Stimulated activated CD8-positive, alpha-beta memory T cell treated with anti-CD3 and anti-CD28 coated beads, Interleukin-12 subunit alpha, Interleukin-12 subunit beta, amount 100 ng/mL, for 24 hours (primary cell): Measurements from ENCODE around the gene ARAP3.
A peak's percentile ranks its signal among the peaks of the same experiment; 100 is the strongest.

ENCODE experiments used
- DNase-seq: peaks from one replicate; pipeline ENCODE4 v3.0.0-alpha.2; 2020; ENCODE audit errors: extremely low read depth

Gene ARAP3

DNA sequence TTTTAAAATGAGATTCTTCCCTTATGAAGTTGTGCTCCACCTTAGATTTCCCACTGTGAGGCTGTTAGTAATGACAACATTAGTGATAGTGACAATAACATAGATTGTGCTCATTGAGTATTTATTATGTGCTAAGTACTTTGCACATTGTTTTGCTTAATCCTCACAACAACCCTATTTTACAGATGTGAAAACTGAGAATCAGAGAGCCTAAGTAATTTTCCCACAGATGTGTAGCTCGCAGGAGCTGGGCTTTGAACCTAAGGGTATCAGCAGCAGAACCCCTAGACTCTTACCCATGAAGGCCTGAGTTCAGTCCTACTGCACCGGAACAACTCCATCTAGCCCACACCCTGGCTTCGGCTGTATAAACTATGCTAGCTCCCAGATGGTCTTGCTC, 15.6 kb upstream of the ARAP3 start:
- no peak for DNase-seq

DNA sequence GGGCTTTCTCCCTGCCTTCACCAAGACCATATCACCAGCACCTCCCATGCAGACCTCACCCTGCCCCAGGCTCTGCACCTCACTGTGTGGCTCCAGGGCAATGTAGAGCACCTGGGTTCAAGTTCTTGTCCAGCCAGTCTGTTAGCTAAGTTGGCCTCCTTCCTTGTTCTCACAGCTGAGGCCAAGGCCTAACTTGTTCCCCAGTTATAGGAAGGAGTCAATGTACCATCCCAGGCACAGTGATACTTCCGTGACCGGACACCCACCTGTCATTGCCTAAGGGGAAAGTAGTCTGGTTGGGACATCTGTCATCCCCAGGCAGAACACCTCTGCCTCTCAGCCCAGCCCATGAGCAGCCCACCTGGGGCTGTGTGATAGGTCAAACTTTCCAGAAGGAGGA, 14.4 kb upstream of the ARAP3 start:
- no peak for DNase-seq

DNA sequence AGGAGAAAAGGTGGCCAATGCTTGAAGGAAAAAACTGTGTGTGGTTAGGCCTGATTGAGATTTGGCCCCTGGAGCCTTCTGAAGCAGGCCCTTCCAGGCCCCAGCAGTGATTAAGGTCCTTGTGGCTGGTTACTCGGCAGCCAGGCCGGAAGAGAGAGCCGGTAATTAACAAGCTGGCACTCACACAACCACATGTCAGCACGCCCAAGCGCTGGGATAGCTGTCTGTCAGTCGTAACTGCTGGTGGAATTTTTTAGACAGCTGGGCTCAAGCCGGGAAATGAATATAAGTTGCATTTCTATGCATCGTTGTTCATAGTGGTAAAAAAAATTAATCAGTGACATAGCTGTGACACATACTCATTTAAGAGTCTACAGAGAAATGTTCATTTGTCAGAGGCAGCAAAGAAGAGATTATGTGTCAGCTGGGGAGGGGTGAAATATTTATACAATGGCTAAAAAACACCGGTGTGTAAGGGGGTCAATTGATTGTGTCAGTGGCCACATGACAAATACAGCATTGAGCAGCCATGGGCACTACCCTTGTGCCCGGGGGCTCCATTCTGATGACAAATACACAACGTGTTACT, 13.7 kb upstream of the ARAP3 start:
- no peak for DNase-seq

DNA sequence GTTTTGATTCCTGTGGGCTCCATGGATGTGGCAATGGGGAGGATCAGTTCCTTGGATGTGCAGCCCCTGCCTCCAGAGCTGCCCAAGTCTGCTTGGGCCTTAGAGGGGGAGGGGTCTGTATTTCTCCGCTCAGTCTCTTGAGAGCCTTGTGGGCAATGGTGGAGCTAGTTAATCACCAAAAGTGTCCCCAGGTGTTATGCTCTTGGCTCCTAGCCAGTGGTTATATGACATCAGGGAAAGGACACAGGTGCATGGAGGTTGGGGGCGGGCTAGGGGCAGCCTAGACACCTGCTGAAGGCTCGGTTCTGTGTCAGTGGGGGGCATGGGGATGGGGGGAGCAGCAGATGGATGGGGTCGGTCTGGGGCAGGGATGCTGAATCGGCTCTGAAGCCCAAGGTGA, 12.4 kb upstream of the ARAP3 start:
- DNase-seq, result no peak

DNA sequence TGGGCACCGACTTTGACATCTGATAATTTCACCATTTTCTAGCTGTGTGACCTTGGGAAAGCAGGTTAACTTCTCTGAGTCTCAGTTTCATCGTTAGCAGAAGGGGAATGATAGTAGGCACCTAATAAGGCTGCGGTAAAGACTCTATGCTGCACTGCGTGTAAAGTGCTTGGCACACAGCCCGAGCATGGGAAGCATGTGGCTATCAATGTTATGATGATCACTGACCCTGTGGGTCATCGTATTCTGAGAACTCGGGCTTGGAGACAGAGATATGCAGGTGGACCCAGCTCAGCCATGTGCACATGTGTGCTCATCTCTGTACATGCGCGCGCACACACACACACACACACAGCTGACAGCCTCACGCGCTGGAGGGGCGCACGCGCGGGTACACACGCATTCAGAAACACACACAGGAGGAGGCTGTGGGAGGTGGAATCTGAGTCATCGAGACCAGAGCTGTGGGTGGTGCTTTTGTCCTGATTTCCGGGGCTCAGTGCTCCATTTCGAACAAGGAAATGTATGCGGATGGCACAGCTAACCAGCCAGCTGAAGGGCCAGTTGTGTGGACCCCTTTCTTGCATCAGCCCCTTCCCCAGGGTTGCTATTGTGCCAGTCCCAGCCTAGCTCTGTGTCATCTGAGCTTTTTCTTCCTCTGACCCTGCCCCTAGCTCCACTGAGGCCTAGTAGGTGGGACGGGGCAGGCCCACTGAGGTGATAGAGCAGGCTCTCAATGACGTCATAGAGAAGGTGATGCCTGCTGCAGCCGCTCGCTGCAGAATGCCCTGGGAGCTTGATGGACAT, 11.1 kb upstream of the ARAP3 start:
- DNase-seq, result peak; percentile 49

DNA sequence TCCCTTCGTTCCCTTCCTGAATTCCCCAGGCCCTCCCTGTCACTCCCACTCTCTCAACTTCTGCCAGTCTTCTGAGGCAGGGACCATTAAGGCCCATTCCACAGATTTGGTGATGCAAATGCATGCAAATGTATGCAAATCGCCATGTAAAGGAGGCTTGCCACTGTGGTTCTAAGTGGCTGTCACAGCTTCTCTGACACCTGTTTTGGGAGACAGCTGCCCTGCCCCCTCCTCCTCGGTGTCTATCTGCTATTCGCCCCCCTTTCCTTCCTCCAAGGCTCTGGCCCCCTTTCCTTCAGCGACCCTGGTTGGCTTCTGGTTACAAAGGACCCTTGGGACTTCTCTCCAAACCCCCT, 10.5 kb upstream of the ARAP3 start:
- DNase-seq, result no peak

DNA sequence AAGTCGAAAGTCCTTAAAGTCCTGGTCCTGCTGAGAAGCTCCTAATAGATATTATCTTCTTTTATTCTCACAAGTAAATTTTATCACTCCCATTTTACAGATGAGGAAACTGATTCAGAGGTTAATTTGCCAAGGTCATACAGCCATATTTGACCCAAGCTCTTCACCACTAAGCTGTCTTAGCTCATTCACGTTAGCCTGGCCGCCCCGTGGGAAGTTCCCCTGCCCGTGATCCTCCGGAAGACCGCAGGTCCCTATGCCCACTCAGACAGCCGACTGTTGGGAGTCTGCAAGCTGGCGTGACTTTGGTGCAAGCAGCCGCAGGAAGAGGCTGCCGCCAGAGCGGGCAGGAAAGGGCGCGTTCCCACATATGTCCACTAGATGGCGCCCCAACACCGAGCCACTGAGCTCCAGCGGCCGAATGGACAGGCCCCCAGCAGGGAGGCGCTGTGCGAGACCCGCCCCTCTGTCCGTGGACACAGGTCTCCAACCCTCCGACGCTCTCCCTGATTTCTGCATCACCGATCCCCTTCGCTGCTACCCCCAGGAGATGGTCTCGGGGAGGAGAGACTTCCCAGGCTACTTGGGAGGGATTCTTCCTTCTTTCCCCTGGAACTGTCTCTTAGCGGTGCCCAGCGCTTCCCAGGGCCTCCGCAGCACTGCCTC, 10.0 kb upstream of the ARAP3 start:
- DNase-seq, result peak; percentile 45

DNA sequence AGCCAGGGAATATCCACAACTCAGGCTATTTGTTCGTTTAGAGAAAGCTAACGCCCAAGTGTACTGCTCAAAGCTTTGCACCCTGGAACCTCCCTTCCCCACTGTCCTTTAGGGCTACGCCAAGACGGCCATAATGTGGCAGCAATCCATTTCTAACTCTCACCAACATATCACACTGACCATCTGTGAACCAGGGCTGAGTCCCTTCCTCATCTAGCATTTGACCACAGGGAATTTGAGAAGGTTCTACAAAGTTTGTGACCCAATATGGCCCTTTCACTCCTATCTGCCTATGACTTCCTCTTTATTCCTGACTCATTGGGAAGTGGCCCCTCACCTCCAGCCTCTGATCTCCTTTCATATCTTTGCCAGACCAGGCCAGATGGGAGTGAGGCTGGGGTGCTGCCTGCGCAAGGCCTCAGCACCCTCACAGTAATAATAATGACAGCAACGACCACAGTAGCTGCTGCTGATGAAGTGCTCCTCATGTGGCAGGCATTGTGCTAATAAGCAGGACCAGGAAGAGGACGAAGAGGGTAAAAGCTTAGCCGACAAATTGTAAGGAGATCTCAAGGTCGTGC, 9.3 kb upstream of the ARAP3 start:
- no peak for DNase-seq

DNA sequence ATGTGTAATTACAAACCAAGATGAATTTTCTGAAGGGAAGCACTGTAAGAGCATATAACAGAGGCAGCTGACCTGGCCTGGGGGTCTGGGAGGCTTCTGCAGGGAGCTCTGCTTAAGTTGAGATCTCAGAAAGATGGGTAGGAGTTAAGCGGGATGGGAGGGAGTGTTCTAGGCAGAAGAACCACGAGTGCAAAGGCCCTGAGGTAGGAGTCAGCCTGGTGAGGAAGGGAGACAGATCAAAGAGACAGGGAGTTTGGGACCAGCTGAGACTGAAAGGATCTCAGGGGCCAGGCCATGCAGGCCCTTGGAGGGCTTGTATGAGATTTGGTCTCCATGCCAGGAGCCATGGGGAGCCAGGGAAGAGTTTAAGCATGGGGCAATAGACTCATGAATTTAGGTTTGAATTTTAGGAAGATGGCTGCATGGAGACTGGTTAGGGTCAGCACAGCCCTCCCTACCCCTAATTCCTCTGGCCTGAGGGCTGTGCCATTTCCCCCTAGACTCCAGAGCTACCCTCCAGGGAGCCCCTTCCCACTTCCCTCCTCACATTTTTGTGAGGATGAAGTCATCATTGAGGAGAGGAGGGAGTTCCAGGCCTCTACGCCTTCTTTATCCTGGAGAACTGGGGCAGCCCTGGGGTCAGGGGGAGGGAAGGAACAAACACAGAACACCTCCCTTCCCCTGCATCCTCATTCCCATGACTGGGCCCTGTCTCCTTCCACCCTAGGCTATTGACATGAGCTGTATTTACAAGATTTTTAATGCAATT, 4.8 kb upstream of the ARAP3 start:
- no peak for DNase-seq

DNA sequence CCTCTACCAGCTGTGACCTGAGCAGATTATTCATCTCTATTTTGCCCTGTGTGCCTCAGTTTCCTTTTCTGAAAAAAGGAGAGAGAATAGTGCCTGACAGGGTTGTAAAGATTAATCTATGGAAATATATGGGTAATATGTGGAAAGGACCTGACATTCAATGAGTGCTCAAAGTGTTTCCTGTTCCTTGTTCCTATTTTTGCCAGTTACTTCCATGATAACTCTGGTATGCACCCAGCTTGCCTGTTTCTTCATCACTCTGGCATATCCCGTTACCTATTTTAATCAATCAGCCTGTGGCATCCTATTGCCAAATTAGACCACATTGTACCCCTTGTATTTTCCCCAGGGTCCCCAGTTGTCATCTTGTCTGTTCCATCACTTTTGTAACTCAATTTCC, 3.6 kb upstream of the ARAP3 start:
- DNase-seq, result no peak

DNA sequence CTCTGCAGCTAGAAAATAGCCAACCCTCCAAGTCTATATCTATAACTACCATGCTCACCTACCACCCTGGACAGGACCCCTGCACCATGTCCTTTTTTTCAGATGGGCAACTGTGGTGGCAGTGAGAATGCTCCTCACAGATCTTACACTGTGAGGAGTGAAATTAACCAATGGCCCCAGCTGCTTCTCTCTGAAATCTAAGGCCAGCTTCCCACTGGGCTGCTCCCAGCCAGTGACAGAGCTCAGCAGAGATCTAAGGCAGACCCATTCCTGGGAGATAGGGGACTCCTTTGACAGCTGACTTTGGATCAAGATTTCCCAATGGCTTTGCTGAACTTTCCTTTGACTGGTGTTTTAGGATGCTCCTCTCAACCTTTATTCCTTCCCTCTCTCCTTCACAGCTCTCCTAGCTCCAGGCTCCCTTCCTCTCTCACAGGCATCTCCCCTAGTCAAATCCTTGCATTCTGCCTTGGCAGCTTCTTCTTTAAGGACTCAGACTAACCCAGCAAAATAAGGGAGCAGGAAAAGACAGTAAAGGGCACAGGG, 1.6 kb upstream of the ARAP3 start:
- no peak for DNase-seq

DNA sequence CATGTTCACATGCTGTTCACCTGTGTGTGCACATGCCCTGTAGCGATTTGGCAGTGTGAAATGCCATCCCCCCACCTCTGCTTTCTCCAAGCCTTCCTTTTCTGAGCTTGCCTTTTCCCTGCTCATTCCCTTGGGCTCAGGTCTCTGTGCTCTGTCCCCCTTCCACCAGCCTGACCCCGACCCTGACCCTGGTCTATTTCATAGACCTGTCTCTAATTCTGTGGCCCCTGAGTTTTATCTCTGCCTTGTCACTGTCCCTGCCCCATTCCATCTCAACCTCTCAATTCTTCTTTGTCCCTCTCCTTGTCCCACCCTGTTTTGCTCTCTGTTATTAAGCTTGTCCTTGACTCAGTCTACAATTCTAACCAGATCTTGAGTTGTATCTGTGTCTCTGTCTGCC, 735 bp downstream of the ARAP3 start:
- no peak for DNase-seq

DNA sequence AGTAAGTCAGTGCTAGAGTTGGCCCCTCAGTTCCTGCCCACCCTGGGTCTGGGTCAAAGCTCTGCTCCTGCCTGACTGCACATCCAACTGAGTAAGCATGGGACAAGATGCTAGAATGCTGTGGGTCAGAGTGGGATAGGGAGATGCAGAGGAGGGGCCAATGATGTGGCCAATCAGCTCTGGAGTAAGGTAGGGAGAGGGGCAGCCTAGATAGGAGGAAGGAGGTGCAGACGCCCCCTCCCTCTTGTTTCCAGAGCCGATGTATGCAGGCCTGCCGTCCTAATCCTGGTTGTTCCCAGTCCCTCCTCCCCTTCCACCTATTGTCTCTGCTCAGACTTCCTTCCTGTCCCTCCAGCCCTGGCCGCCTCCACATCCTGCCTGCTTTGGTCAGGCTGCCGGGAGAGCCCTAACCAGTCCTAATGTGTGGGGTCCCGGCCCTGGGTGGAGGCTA, 1.3 kb downstream of the ARAP3 start:
- DNase-seq, result no peak

DNA sequence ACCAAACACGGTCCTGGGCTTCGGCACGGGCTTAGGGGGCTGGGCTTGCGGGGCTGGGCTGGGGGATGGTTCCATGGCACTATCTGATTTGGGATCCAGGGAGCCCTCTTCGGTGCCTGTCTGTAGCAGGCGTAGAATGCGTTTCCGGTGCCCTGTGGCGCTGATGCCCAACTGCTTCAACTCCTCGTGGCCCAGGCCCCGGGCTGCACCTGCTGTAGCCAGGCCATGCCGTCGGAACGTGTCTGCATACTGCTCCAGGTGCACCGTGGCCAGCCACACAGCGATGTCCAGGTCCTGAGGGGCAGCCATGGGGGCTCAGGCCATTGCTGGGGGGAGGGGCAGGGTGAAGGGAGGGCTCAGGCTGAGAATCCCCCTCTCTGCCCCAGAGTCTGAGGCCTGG, 1.9 kb downstream of the ARAP3 start:
- DNase-seq, result no peak

DNA sequence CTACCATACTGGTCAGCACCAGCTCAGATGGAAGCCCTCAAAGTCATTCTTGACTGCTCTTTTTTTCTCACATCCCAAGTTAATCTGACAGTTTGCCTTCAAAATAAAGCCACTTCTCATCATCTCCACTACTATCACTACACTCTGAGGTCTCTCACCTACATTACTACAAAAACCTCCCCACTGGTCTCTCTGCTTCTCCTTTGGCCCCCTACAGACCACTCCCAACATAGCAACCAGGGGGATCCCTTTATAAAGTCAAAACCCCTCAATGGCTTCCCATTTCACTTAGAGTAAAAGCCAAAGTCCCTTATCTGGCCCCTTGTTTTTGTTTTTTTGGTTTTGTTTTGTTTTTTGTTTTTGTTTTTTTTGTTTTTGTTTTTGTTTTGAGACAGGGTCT, 4.6 kb downstream of the ARAP3 start:
- DNase-seq, result no peak

DNA sequence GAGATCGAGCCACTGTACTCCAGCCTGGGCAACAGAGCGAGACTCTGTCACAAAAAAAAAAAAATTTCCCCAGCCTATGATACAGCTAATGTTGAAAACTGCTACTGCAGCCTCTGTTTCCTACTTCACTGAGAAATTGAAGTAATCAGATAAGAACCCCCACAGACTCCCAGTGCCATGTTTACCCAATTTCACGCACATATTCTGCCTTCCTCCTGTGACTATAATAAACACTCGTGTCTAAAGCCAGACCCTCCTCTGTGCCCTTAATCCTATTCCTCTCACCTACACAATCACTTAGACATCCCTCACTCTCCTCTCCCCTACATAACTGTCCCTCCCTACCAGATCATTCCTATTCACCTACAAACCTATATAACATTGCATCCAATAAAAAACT, 6.4 kb downstream of the ARAP3 start:
- DNase-seq, result no peak

DNA sequence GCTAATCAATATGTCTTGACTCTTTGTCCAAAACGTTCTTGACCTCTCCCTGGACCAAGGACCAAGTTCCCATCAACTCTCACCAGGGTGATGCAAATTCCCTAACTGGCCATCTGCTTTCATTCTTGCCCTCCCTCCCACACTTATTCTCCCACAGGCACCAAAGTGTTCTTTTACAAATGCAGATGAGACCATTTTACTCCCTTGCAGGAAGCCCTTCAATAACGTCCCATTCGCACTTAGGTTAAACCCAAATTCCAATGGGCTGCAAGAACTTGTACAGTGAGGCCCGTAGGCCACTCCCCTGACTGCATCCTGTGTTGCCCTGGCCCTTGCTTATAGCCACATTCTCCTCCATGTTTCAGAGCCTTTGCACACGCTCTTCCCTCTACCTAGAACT, 7.3 kb downstream of the ARAP3 start:
- DNase-seq, result no peak

DNA sequence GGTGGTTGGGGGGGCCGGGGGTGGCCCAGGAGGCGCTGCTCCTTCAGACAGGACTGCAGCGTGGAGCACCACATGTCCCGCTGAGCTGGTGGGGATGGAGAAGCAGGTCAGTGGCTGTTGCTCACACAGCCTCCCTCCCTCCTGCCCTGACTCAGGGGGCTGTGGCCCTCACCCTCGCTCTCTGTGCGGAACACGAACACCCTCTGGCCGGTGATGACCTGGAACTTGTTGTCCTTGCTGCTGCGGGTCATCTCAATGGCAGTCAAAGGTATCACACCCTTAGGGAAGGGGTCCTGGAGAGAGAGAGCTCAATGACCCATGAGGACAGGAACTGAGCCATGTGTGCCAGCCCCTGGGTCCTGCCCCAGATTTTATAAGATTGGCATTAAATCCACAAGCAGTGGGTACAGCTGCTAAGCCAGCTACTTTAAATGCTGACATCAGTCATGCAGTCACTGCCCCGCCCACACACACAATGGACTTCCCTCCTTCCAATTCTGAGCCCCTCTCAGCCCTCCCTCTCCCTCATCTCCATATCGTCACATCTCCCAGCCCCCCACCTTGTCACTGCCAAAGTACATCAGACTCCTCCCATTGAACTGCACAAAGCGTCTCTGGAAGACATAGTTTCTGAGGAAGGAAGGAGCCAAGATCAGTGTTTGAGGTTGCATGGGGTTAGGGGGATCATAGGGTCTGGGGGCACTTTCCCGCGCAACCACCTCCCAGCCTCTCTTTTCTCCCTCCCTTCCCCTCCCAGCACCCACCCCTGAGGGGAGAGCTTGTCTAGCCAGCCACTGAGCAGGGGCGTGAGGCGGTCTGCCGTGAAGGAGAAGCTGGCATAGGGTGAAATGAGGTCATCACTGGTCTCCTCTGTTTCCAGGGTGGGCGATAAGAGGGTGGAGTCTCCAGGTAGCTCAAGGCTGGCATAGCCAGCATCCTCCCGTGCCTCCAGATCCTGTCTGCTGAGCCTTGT, 8.9 kb downstream of the ARAP3 start:
- DNase-seq, result no peak

DNA sequence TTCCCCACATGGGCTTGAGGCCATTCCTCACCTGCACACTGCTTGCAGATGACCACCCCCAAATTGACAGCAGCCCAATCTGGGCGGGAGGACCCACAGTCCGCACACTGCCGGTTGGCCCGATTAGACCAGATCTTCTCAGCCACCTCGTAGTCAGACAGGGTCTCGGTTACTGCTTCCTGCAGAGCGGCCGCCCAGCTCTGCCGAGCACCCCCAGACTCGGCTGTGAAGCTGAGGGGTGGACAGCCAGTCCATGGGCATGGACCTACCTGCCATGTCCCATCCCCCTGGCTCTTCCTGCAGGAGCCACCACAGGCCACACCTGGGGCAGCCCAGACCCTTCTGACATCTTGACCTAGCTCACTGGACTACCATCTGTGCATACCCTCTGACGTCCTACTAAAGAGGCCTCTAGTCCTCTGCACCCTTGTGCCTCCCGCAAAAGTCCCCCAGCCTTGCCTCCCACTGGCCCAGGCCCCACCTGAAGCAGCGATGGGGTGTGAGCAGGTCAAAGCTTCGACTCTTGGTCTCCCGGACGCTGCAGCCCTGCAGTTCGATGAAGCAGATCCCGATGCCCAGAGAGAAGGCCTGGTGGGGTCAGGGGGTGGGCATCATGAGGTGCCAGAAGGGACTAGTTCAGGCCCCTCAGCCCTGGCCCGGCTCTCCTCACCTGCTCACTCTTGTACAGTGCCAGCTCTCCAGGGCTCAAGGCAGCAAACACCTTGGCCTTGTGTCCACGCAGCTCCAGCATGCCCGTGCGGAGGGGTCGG, 9.8 kb downstream of the ARAP3 start:
- no peak for DNase-seq

DNA sequence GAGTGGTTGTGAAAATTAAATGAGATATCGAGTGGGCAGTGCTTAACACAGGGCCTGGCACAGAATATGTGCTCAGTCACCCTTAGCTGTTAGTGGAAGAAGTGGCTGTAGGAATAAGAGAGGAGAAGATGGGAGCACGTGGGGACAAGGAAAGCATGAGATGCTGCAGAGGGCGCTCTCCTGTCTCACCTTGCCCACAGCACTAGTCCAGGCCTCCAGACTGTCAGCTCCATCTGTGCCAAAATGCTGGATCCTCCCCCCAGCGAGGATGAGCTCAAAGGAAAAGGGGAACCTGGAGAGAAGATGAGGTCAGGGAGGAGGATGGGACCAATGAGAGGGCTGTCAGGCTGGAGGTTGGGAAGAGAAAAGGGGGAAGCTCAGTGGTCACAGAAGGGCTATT, 12.5 kb downstream of the ARAP3 start:
- no peak for DNase-seq
